ENCODE results near the gene SEPTIN1. TPM values are rescaled to one million over a fixed set of nuclear protein-coding genes. Genes with fewer than 3 reads are reported as not detected.

The SEPTIN1 gene
- total and polyA plus RNA-seq, 2 of the 13 experiments (the other 11 are each of a cell fraction or from before 2014, with no cell fraction given), result 0.18 to 0.67 TPM

GRCh38 chr16:30370456-30371247 is 11.7 kb downstream of the SEPTIN1 start, which contains the start of gene TBC1D10B (continued):
- TF ChIP-seq IKZF5 (CRISPR knock-in tag; IDR thresholded peaks at IDR 0.05) (peak; percentile 56), RFXAP (CRISPR knock-in tag; IDR thresholded peaks at IDR 0.05; ENCODE audit: borderline replicate concordance) (peak; percentile 84), HNRNPK (IDR thresholded peaks at IDR 0.05; ENCODE audit: low read depth, low read length, poor library complexity, severe bottlenecking) (peak; percentile 70), CSRNP2 (CRISPR knock-in tag; conservative IDR thresholded peaks at IDR 0.05; ENCODE audit: low read depth) (no peak), NRL (CRISPR knock-in tag; IDR thresholded peaks at IDR 0.05; ENCODE audit: borderline replicate concordance) (no peak), ZNF564 (CRISPR knock-in tag; IDR thresholded peaks at IDR 0.05) (no peak), NCOA2 (CRISPR knock-in tag; IDR thresholded peaks at IDR 0.05) (peak; percentile 19; the same call in 1 of the 2 replicates), ZKSCAN8 (CRISPR knock-in tag; IDR thresholded peaks at IDR 0.05; ENCODE audit: borderline replicate concordance) (no peak), NFKBIZ (CRISPR knock-in tag; IDR thresholded peaks at IDR 0.05) (0 out of 2 replicates have a peak, but pooled peaks have one; percentile 55), AGO2 (optimal IDR thresholded peaks at IDR 0.05; ENCODE audit: low read depth, low read length) (no peak), ZFP41 (CRISPR knock-in tag; IDR thresholded peaks at IDR 0.05; ENCODE audit: borderline replicate concordance) (no peak), TFDP1 (CRISPR knock-in tag; IDR thresholded peaks at IDR 0.05; ENCODE audit: borderline replicate concordance) (peak; percentile 84), MXD1 (CRISPR knock-in tag; IDR thresholded peaks at IDR 0.05) (no peak), CEBPG (CRISPR knock-in tag; IDR thresholded peaks at IDR 0.05) (no peak), ZNF607 (CRISPR knock-in tag; IDR thresholded peaks at IDR 0.05; ENCODE audit: borderline replicate concordance) (no peak), RXRA (CRISPR knock-in tag; IDR thresholded peaks at IDR 0.05) (peak; percentile 76; the same call in 1 of the 2 replicates), MIXL1 (CRISPR knock-in tag; IDR thresholded peaks at IDR 0.05) (peak; percentile 42; the same call in 1 of the 2 replicates), ZNF609 (CRISPR knock-in tag; IDR thresholded peaks at IDR 0.05; ENCODE audit: borderline replicate concordance) (no peak), NFYC (CRISPR knock-in tag; IDR thresholded peaks at IDR 0.05) (peak; percentile 90)
- TF ChIP-seq, protein P1, sequence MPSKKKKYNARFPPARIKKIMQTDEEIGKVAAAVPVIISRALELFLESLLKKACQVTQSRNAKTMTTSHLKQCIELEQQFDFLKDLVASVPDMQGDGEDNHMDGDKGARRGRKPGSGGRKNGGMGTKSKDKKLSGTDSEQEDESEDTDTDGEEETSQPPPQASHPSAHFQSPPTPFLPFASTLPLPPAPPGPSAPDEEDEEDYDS (CRISPR knock-in tag; IDR thresholded peaks at IDR 0.05), result peak; percentile 81
